Astrocyte (in vitro differentiated cells and primary cell): ENCODE results near the gene ABCC8.

Experiments used
- EZH2 ChIP-seq: IDR thresholded peaks from 2 replicates; pipeline ENCODE4 v1.6.1; 2012; ENCODE audit warnings: mild to moderate bottlenecking, low read length, inconsistent platforms; ENCODE audit not compliant: insufficient read depth
- TF ChIP-seq, protein P1 (sequence below): IDR thresholded peaks from 2 replicates; pipeline ENCODE4 v1.5.1; 2011; ENCODE audit warnings: low read depth, mild to moderate bottlenecking, inconsistent platforms, low read length, moderate library complexity; ENCODE audit not compliant: insufficient read depth

DNA sequence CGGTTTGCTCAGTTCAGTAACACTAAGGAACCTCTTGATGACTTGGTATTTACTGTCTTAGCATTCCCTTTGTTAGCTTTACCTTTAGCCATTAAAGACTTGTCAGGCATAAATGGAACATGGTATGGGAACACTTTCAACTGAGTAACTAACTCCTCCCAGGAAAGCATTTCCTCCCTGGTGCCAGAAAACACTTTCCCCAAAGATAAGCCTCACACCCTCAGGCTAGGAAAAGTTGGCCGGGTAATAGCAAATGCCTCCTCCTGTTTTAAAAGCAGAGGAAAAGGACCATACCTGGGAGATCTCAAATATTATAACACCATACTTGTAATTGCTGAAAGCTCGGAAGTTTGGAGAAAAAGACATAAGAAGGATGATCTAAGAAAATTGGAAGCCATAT, 100.2 kb downstream of the ABCC8 start:
- TF ChIP-seq, protein P1, sequence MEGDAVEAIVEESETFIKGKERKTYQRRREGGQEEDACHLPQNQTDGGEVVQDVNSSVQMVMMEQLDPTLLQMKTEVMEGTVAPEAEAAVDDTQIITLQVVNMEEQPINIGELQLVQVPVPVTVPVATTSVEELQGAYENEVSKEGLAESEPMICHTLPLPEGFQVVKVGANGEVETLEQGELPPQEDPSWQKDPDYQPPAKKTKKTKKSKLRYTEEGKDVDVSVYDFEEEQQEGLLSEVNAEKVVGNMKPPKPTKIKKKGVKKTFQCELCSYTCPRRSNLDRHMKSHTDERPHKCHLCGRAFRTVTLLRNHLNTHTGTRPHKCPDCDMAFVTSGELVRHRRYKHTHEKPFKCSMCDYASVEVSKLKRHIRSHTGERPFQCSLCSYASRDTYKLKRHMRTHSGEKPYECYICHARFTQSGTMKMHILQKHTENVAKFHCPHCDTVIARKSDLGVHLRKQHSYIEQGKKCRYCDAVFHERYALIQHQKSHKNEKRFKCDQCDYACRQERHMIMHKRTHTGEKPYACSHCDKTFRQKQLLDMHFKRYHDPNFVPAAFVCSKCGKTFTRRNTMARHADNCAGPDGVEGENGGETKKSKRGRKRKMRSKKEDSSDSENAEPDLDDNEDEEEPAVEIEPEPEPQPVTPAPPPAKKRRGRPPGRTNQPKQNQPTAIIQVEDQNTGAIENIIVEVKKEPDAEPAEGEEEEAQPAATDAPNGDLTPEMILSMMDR: no peak
- TF ChIP-seq EZH2: no peak
